Kidney (tissue), 14 donors: Measurements from ENCODE around the gene GNB1L. TPM values are rescaled to one million over a fixed set of nuclear protein-coding genes. Genes with fewer than 3 reads are reported as not detected.

Experiments used
- DNase-seq, 5 donors: peaks; one replicate each; pipeline ENCODE4 v3.0.0-alpha.2; 2013 to 2020
- FAIRE-seq: peaks from 2 replicates; lab custom pipeline; 2012; peaks lifted over from hg19 to GRCh38; lab: Jason Lieb, UNC
- H3K27ac ChIP-seq, 2 donors: one replicate each; pipeline ENCODE4 v1.7.0; 2013; ENCODE audit warnings: low read depth in 2 of 2, low read length in 2 of 2, inconsistent platforms in 1 of 2
- H3K27me3 ChIP-seq: one replicate; pipeline ENCODE4 v1.7.1; 2013; ENCODE audit warnings: low read length, inconsistent platforms; ENCODE audit not compliant: control insufficient read depth, insufficient read depth
- H3K36me3 ChIP-seq, 3 donors: one replicate each; pipeline versions ENCODE4 v1.7.0 to v1.7.1; 2013; ENCODE audit warnings: low read length in 3 of 3, control low read depth in 1 of 3, inconsistent platforms in 1 of 3; ENCODE audit not compliant: insufficient read depth in 3 of 3, control insufficient read depth in 2 of 3
- H3K4me1 ChIP-seq, 3 donors: one replicate each; pipeline versions ENCODE4 v1.7.0 to v1.7.1; 2013; ENCODE audit warnings: low read length in 3 of 3, inconsistent platforms in 1 of 3, low read depth in 1 of 3; ENCODE audit not compliant: control insufficient read depth in 2 of 3, insufficient read depth in 2 of 3
- H3K4me3 ChIP-seq, 3 donors: one replicate each; pipeline versions ENCODE4 v1.7.0 to v1.8.1; 2013; ENCODE audit warnings: low read length in 3 of 3, control low read depth in 1 of 3, inconsistent platforms in 1 of 3
- H3K9ac ChIP-seq, 3 donors: one replicate each; pipeline versions ENCODE4 v1.7.0 to v1.7.1; 2013; ENCODE audit warnings: low read length in 3 of 3, control low read depth in 1 of 3, inconsistent platforms in 1 of 3
- H3K9me3 ChIP-seq, 3 donors: one replicate each; pipeline versions ENCODE4 v1.7.0 to v1.7.1; 2013; ENCODE audit warnings: low read length in 3 of 3, control low read depth in 1 of 3, inconsistent platforms in 1 of 3; ENCODE audit not compliant: control insufficient read depth in 2 of 3, insufficient read depth in 1 of 3
- intact Hi-C: fragments of 100-400 bp; cut with DNase I; formaldehyde crosslinking; loops from one replicate; pipeline ENCODE4 v1.11.1; 2022
- polyA plus RNA-seq: library from polyadenylated mRNA; stranded (reverse); fragments of 350-450 nt; fragmentation: Illumina TruSeq; extraction: RNeasy Lipid Tissue Mini Kit (QIAGEN cat#74804); gene quantifications from one replicate; pipeline ENCODE4 v1.2.3, GENCODE V29; 2014; ENCODE audit warnings: low read depth, low replicate concordance; ENCODE audit not compliant: insufficient read depth
- total RNA-seq: library from RNA; stranded (reverse); fragmentation: NEBNext Ultra II Directional; extraction: Animal tissue kit (Norgen Biotek cat#: 25700); gene quantifications from one replicate; pipeline ENCODE4 v1.2.1, GENCODE V29; 2021
- TF ChIP-seq, protein P1 (sequence below): IDR thresholded peaks from 3 replicates; pipeline ENCODE4 v1.5.1; 2012; ENCODE audit warnings: mild to moderate bottlenecking, moderate library complexity, borderline replicate concordance; ENCODE audit not compliant: insufficient read depth; ENCODE audit errors: extremely low read depth
- donor health status: control.
- donor health status: control.
- donor health status: control.
- donor health status: control.
- donor health status: control.
- donor health status: DM: yes; HTN: yes; CAD: no.
- donor health status: Normal renal cell carcinoma (clear cell type).

GNB1L gene
- total and polyA plus RNA-seq, 2 donors from 2014 or later, result 4.0 to 4.4 TPM

- Histone ChIP-seq H3K4me1 (peaks cover 0 to 28% (median 7%) of the 10 kb centered on the region in 3 donors), H3K9ac (no peak overlapping the region), H3K27ac (peak overlapping the region; percentile 20 to 33), H3K9me3 (no peaks in the 10 kb centered on the region), H3K27me3 (no peaks in the 10 kb centered on the region), H3K36me3 (peaks cover 0 to 22% (median 0%) of the 10 kb centered on the region in 3 donors), H3K4me3 (no peak overlapping the region)
- intact Hi-C loops, result no loop called here
- DNase-seq (peak in 1 of 5 donors; percentile 74), FAIRE-seq (no peak)
- TF ChIP-seq, protein P1, sequence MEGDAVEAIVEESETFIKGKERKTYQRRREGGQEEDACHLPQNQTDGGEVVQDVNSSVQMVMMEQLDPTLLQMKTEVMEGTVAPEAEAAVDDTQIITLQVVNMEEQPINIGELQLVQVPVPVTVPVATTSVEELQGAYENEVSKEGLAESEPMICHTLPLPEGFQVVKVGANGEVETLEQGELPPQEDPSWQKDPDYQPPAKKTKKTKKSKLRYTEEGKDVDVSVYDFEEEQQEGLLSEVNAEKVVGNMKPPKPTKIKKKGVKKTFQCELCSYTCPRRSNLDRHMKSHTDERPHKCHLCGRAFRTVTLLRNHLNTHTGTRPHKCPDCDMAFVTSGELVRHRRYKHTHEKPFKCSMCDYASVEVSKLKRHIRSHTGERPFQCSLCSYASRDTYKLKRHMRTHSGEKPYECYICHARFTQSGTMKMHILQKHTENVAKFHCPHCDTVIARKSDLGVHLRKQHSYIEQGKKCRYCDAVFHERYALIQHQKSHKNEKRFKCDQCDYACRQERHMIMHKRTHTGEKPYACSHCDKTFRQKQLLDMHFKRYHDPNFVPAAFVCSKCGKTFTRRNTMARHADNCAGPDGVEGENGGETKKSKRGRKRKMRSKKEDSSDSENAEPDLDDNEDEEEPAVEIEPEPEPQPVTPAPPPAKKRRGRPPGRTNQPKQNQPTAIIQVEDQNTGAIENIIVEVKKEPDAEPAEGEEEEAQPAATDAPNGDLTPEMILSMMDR, result no peak
These were observed 6.1 kb downstream of the GNB1L start for GRCh38 chr22:19848298-19849224.

DNA sequence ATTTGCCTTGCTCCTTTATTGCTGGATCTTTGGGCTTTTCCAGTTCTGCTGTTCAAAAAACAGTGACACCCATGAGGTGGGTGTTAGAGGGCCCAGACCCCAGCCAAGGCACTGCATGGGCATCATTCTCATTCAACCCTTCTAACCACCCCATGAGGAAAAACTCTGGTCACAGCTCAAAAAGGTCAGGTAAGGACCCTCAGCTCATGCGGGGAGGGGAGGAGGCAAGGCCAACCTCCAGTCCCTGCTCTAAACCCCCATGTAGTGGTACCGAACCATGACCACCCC is 7.4 kb downstream of the GNB1L start:
- no peaks in the 10 kb centered on the region for H3K9me3 ChIP-seq
- no peak overlapping the region for H3K27ac ChIP-seq
- H3K9ac ChIP-seq, result no peak overlapping the region
- FAIRE-seq (no peak), DNase-seq (no peak)
- intact Hi-C loops, result no loop called here
- peaks cover 0 to 20% (median 0%) of the 10 kb centered on the region in 3 donors for H3K36me3 ChIP-seq
- peaks cover 0 to 16% (median 7%) of the 10 kb centered on the region in 3 donors for H3K4me1 ChIP-seq
- no peak overlapping the region for H3K4me3 ChIP-seq
- TF ChIP-seq, protein P1, result no peak
- no peaks in the 10 kb centered on the region for H3K27me3 ChIP-seq

DNA sequence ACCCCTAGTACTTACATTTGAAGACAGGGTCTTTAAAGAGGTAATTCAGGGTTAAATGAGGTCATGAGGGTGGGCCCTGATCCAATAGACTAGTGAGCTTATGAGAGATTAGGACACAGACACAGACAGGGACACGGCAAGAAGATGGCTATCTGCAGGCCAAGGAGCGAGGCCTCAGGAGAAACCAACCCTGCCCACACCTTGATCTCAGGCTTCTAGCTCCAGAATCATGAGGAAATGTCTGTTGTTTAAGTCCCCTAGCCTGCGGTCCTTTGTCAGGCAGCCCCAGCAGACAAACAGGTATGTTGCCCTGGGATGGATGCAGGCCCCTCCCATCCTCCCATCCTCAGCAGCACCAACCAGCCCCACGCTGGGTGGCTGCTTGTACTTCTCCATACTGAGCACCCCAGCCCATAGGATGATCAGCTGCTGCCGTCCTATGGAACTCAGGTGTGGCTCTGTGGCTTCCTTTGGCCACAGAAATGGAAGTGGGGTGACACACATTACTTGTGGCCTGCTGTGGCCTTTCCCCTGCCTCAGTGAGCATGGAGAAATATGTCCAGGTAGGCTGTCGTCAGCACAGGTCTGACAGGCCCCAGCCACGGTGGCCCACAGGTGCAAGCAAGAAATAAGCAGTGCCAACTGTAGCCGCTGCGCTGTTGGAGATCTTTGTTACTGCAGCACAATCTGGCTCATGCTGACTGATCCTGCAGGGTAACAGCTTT is 7.9 kb downstream of the GNB1L start:
- no peak overlapping the region for H3K9ac ChIP-seq
- no peak overlapping the region for H3K4me3 ChIP-seq
- H3K9me3 ChIP-seq, result no peaks in the 10 kb centered on the region
- H3K27ac ChIP-seq, result no peak overlapping the region
- no peaks in the 10 kb centered on the region for H3K27me3 ChIP-seq
- FAIRE-seq (no peak), DNase-seq (no peak)
- TF ChIP-seq, protein P1, result no peak
- intact Hi-C loops, result no loop called here
- H3K36me3 ChIP-seq, result peaks cover 0 to 15% (median 0%) of the 10 kb centered on the region in 3 donors
- peaks cover 0 to 14% (median 7%) of the 10 kb centered on the region in 3 donors for H3K4me1 ChIP-seq
